ENCODE data around the gene HDLBP. TPM values are rescaled to one million over a fixed set of nuclear protein-coding genes. Genes with fewer than 3 reads are reported as not detected.

HDLBP gene
- total RNA-seq, 1 experiment from 2014 or later, result 350 TPM

DNA sequence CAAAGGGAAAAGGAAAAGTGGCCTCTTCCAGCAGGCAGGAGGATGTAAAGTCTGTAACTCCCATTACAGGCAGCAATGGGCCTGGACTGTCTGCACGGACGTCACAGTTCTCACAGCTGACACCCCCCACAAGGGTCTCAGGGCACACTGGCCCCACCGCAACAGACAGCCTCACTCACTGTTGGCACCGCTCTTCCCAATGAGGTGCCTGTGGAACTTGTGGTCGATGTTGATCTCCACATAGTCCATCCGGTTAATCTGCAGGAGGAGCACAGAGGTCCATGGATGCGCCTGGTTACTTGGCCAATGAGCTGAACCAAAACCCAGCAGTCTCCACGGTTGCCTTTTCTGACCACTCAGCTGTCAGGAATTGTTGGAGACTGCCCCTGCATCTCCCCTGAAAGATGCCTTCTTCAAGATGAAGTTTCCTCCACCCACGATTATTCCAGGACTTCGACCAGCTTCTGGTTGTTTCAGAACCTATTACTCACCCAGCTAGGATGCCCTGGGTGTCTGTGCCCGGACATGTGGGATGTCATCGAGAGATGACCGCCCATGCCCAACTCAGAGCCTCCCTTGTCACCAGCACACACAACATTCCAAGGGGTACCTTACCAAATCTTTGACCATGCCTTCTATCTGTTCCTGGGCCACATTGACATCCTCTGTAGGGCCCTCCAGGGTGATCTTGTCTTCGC is 62.5 kb downstream of the HDLBP start:
- no peak for DNase-seq (ENCODE audit: low spot score)

- no peak for DNase-seq (ENCODE audit: low spot score)
These were observed 65.8 kb downstream of the HDLBP start for GRCh38 chr2:241249654-241250053.

- no peak for DNase-seq (ENCODE audit: low spot score)
These were observed 66.6 kb downstream of the HDLBP start for GRCh38 chr2:241248897-241249296.

DNA sequence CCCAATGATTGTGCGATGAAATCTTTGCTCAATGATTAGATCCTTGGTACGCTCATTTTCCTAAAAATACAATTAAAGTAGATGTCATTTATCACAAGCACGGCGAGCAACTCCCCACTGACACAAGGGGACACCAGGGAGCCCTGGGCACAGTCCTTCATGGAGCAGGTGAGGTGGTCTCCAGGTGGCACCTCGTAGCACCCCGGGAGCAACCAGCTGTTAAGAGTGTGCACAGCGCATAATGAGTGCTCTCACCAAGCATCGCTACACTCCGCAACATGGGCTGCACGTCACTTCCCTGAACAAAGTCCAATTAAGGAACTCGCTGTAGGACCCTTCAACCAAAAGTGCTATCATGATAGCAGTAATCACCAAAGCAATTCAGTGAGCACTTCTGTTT is 67.2 kb downstream of the HDLBP start:
- DNase-seq (ENCODE audit: low spot score), result no peak

DNA sequence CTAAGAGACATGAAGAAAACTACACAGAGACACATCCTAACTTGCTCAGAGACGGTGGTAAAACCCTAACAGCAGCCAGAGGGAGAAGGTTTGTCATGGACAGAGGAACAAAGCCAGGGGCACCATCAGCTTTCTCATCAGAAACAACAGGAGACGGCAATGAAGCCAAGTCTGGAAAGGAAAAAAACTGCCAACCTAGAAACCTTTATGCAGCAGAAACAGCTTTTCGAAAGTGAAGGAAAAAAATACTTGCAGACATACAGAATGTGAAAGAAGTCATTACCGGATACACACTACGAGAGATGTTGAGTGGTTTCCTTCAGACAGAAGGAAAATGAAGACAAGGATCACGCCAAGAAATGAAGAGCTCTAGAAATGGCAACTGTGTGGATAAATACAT is 71.1 kb downstream of the HDLBP start:
- DNase-seq (ENCODE audit: low spot score), result no peak

GRCh38 chr2:241242306-241242705 is 73.2 kb downstream of the HDLBP start:
- no peak for DNase-seq (ENCODE audit: low spot score)

GRCh38 chr2:241241669-241242068 is 73.8 kb downstream of the HDLBP start:
- no peak for DNase-seq (ENCODE audit: low spot score)

DNA sequence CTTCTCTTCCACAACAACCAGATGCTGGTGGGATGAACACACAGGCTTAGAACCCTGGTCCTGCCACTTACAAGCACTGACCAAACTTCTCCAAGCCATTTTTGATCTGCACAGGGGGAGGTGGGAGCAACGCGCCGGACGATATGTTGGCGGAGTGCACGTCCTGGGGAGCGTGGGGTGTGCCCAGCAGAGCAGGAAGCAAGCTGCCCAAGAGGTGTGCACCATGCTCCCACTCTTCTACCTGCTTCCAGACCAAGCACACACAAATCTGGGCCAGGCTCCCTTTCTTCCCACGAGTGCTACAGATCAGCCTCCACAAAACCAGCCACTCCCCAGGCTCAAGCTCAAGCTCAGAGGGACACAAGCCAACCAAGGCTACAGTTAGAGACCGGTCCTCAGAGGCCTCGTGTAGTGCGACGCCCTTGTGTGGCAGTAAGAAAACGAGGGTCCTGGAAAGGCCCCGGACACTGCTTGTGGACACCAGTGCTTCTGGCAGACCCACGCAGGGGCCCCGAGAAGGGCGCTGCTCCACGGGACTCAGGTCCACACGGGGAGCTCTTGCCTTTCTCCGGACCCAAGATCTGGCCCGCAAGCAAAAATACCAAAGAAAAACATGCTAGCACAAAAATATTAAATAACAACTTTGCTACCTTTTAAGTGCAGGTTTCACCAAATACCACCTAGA is 75.0 kb downstream of the HDLBP start:
- DNase-seq (ENCODE audit: low spot score), result no peak

GRCh38 chr2:241239552-241240202 is 75.8 kb downstream of the HDLBP start:
- no peak for DNase-seq (ENCODE audit: low spot score)

DNA sequence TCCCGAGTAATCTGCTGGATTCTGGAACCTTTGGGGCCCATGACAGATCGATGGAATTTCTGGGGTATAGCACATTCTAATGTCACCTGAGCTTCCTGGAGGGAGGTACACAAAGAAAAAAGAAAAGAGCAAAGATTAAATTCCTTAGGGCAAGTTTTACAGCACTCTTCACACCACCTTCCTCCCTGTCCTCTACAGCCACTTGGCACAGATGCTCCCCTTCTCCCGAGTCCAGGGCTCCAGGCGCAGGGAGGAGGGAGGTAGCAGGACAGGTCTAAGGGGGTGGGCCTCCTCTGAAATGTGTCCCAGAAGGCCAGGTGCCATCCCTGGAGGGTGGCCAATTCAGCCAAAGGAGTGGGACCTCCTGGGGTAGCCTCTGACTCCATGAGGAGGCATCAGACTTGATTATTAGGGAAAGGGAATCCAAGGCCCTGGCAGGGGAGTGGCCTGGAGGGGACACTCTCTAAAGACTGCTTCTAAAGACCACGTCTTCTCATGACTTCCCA is 76.7 kb downstream of the HDLBP start:
- DNase-seq (ENCODE audit: low spot score), result no peak

- DNase-seq (ENCODE audit: low spot score), result no peak
These were observed 77.5 kb downstream of the HDLBP start for GRCh38 chr2:241237949-241238371.

DNA sequence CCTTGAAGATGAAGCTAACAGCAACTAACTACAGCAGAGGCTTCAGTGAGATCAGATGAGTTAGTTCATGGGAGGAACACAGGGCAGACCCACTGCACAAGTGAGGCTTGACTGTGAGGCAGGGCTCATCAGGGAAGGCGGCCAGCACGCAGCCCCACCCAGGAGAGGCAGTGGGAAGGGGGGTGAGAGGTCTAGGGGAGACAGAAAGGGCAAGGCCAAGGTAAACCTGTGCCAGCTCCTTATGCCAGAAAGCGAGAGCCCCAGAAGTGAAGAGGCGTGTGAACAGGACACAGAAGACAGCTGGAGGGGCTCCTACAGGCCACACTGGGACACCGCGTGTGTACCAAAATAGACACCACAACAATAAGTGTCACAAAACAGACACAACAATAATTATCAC is 78.4 kb downstream of the HDLBP start:
- no peak for DNase-seq (ENCODE audit: low spot score)

GRCh38 chr2:241235859-241236593 is 79.4 kb downstream of the HDLBP start:
- no peak for DNase-seq (ENCODE audit: low spot score)

DNA sequence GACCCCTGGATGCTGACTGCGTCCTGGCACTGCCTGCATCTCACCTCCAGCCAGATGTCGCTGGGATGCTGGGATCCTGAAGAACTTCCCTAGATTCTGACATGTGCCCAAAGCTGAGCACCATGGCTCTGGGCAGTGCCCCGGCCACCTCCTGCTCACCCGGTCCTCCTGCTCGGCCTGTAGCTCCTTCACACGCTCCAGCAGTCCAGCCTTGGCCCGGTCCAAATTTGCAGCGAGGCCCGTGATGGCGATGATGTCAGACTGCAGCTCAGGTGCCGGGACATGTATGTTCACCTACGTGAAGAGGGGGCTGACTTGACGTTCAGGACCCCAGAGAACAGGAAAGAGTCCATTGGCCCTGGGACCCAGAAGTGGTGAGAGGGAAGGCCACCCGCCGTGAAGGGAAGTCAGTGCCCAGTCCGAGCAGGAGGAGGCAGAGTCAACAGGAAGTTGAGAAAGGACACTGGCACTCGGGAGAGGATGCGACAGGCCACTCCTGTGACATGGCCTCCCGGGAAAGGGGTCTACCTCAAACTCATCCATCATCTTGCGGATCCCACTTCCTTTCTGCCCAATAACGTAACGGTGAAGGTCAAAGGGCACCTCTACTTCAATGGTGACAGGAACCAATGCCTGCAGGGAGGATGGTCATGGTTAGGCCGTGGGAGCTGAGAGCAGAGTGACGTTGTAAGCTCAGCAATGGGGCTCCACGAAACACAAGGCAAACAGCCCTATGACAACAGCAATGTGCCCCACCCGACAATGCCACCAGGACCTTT is 80.3 kb downstream of the HDLBP start:
- DNase-seq (ENCODE audit: low spot score), result no peak

GRCh38 chr2:241234066-241234790 is 81.2 kb downstream of the HDLBP start:
- no peak for DNase-seq (ENCODE audit: low spot score)

- DNase-seq (ENCODE audit: low spot score), result no peak
These were observed 82.5 kb downstream of the HDLBP start for GRCh38 chr2:241232736-241233575.

- DNase-seq (ENCODE audit: low spot score), result no peak
These were observed 85.0 kb downstream of the HDLBP start for GRCh38 chr2:241230435-241230834.

- no peak for DNase-seq (ENCODE audit: low spot score)
These were observed 85.7 kb downstream of the HDLBP start for GRCh38 chr2:241229563-241230401.

All from H4 (cell line).